C4-2B (cell line): ENCODE data around the gene JAK3.

Experiments
- CTCF ChIP-seq: fragments of 450-650 bp; conservative IDR thresholded peaks from 2 replicates; pipeline ENCODE4 v1.5.1; 2017; ENCODE audit warnings: mild to moderate bottlenecking
- ZFX ChIP-seq: fragments of 450-650 bp; IDR thresholded peaks from 2 replicates; pipeline ENCODE4 v1.6.1; 2017

- TF ChIP-seq CTCF (no peak), ZFX (no peak)
Measured at GRCh38 chr19:17843292-17843827, 4.4 kb downstream of the JAK3 start.
